NCI-H2029 treated with DMSO at 0.1 percent for 48 hours (cell line): Measurements from ENCODE around the gene NOP14.
"Not testable (repeated sequence)": the region's sequence is repeated elsewhere in the genome, so short reads cannot be mapped to it uniquely, and the experiment has no call there.

Source experiments
- DNase-seq: peaks from one replicate; lab custom pipeline; 2025; lab: John Stamatoyannopoulos, UW

Gene NOP14

GRCh38 chr4:2931512-2932301, 31.5 kb downstream of the NOP14 start:
- DNase-seq: no peak

GRCh38 chr4:2930758-2931511, 32.3 kb downstream of the NOP14 start:
- DNase-seq: peak; percentile 73

GRCh38 chr4:2930135-2930757, 33.0 kb downstream of the NOP14 start:
- peak; percentile 72 for DNase-seq

GRCh38 chr4:2929469-2929868, 33.7 kb downstream of the NOP14 start:
- DNase-seq: no peak

GRCh38 chr4:2928242-2929176, 34.7 kb downstream of the NOP14 start:
- no peak for DNase-seq

- no peak for DNase-seq
These were observed 35.5 kb downstream of the NOP14 start for GRCh38 chr4:2927696-2928075.

- no peak for DNase-seq
These were observed 36.0 kb downstream of the NOP14 start for GRCh38 chr4:2927016-2927695.

- no peak for DNase-seq
These were observed 37.0 kb downstream of the NOP14 start for GRCh38 chr4:2925931-2926860.

GRCh38 chr4:2925496-2925895, 37.7 kb downstream of the NOP14 start:
- DNase-seq: no peak

GRCh38 chr4:2924765-2925301, 38.4 kb downstream of the NOP14 start:
- DNase-seq: peak; percentile 79

- no peak for DNase-seq
These were observed 38.9 kb downstream of the NOP14 start for GRCh38 chr4:2924286-2924685.

- no peak for DNase-seq
These were observed 39.5 kb downstream of the NOP14 start for GRCh38 chr4:2923668-2924173.

- DNase-seq: no peak
These were observed 40.1 kb downstream of the NOP14 start for GRCh38 chr4:2923141-2923551.

- not testable (repeated sequence) for DNase-seq
These were observed 40.6 kb downstream of the NOP14 start for GRCh38 chr4:2922453-2923101.

GRCh38 chr4:2918714-2919113, 44.5 kb downstream of the NOP14 start:
- DNase-seq: not testable (repeated sequence)

GRCh38 chr4:2918300-2918699, 44.9 kb downstream of the NOP14 start:
- not testable (repeated sequence) for DNase-seq

GRCh38 chr4:2916696-2917095, 46.5 kb downstream of the NOP14 start:
- DNase-seq: not testable (repeated sequence)

- no peak for DNase-seq
These were observed 47.4 kb downstream of the NOP14 start for GRCh38 chr4:2915789-2916188.
